Gastroesophageal sphincter (tissue), 3 donors: ENCODE results near the gene LMTK3.

ENCODE experiments used
- POLR2A ChIP-seq, 2 donors: fragments of 450-650 bp; IDR thresholded peaks; one replicate each; pipeline ENCODE4 v1.6.1; 2017; ENCODE audit warnings: antibody characterized with exemption in 2 of 2, mild to moderate bottlenecking in 2 of 2, moderate library complexity in 1 of 2
- POLR2AphosphoS5 ChIP-seq: sonication (generic); formaldehyde crosslinking; IDR thresholded peaks from one replicate; pipeline ENCODE4 v1.6.1; 2017; ENCODE audit warnings: antibody characterized with exemption
- TF ChIP-seq, protein P1 (sequence below), 4 experiments: fragments of 200-600 bp in 2 of 4; fragments of 450-650 bp in 2 of 4; sonication (generic) in 1 of 4; IDR thresholded peaks; one replicate each; pipeline ENCODE4 v1.5.1; 2017 to 2019; ENCODE audit warnings: antibody characterized with exemption in 4 of 4, mild to moderate bottlenecking in 2 of 4, moderate library complexity in 2 of 4

DNA sequence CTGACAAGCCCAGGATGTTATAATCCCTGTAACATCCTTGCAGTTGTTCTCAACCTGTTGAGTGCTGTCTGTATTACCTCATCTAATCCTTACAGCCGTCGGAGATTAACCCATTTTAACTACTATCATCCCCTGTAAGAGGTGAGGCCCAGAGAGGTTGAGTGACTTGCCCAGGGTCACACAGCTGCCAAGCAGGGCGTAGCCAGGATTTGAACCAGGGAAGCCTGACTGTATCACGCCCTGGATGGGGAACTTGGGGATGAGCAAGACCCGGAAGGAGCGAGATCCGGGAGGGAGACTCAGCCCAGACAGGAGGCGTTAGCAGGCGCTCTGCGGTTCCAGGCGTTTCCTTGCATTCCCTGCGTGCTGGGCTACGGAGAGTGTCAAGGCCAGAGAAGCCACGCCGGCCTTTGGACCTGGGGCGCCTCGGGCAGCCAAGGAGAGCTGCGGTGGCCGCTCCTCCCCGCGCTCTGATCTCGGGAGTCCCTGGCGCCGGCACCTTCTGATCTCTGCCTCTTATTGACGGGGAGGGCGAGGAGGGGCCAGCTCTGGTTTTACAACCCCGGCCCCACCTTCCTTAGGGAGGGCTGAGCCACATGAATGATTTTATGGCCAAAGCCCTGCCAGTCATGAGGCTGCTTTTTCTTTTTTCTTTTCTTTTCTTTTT lies 46.5 kb upstream of the LMTK3 start:
- TF ChIP-seq, protein P1, sequence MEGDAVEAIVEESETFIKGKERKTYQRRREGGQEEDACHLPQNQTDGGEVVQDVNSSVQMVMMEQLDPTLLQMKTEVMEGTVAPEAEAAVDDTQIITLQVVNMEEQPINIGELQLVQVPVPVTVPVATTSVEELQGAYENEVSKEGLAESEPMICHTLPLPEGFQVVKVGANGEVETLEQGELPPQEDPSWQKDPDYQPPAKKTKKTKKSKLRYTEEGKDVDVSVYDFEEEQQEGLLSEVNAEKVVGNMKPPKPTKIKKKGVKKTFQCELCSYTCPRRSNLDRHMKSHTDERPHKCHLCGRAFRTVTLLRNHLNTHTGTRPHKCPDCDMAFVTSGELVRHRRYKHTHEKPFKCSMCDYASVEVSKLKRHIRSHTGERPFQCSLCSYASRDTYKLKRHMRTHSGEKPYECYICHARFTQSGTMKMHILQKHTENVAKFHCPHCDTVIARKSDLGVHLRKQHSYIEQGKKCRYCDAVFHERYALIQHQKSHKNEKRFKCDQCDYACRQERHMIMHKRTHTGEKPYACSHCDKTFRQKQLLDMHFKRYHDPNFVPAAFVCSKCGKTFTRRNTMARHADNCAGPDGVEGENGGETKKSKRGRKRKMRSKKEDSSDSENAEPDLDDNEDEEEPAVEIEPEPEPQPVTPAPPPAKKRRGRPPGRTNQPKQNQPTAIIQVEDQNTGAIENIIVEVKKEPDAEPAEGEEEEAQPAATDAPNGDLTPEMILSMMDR (IDR thresholded peaks at IDR 0.05), result no peak
- TF ChIP-seq POLR2AphosphoS5 (no peak), POLR2A (IDR thresholded peaks at IDR 0.05) (no peak)
